Loucy (cell line): ENCODE results near the gene CD2AP.

Source experiments
- EZH2phosphoT487 ChIP-seq: fragments of 200-600 bp; IDR thresholded peaks from 2 replicates; pipeline ENCODE4 v1.6.1; 2018; ENCODE audit warnings: antibody characterized with exemption, mild to moderate bottlenecking, moderate library complexity, borderline replicate concordance
- TF ChIP-seq, protein P1 (sequence below): fragments of 200-600 bp; sonication (generic); conservative IDR thresholded peaks from 2 replicates; pipeline ENCODE4 v1.5.1; 2014; ENCODE audit warnings: mild to moderate bottlenecking, antibody characterized with exemption, low read length

GRCh38 chr6:47525330-47526057, 47.9 kb downstream of the CD2AP start:
- TF ChIP-seq, protein P1, sequence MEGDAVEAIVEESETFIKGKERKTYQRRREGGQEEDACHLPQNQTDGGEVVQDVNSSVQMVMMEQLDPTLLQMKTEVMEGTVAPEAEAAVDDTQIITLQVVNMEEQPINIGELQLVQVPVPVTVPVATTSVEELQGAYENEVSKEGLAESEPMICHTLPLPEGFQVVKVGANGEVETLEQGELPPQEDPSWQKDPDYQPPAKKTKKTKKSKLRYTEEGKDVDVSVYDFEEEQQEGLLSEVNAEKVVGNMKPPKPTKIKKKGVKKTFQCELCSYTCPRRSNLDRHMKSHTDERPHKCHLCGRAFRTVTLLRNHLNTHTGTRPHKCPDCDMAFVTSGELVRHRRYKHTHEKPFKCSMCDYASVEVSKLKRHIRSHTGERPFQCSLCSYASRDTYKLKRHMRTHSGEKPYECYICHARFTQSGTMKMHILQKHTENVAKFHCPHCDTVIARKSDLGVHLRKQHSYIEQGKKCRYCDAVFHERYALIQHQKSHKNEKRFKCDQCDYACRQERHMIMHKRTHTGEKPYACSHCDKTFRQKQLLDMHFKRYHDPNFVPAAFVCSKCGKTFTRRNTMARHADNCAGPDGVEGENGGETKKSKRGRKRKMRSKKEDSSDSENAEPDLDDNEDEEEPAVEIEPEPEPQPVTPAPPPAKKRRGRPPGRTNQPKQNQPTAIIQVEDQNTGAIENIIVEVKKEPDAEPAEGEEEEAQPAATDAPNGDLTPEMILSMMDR: no peak
- TF ChIP-seq EZH2phosphoT487: no peak
